Measurements from ENCODE around the gene PCP2.

PCP2 gene

GRCh38 chr19:7636317-7636690, 2.8 kb upstream of the PCP2 start:
- no peaks in the 10 kb centered on the region for H3K27me3 Mint-ChIP-seq
- H3K27ac Mint-ChIP-seq = peak overlapping the region; percentile 97
- peak overlapping the region; percentile 91 for H3K4me3 Mint-ChIP-seq
- H3K36me3 Mint-ChIP-seq = peaks cover 33% of the 10 kb centered on the region
- ATAC-seq = no peak
- H3K9me3 Mint-ChIP-seq = peaks cover 4% of the 10 kb centered on the region
- H3K4me1 Mint-ChIP-seq = peaks cover 59% of the 10 kb centered on the region

- H3K27me3 Mint-ChIP-seq = no peaks in the 10 kb centered on the region
- ATAC-seq = no peak
- H3K36me3 Mint-ChIP-seq = peaks cover 33% of the 10 kb centered on the region
- peaks cover 4% of the 10 kb centered on the region for H3K9me3 Mint-ChIP-seq
- H3K4me3 Mint-ChIP-seq = peak overlapping the region; percentile 91
- H3K27ac Mint-ChIP-seq = peak overlapping the region; percentile 97
- H3K4me1 Mint-ChIP-seq = peaks cover 65% of the 10 kb centered on the region
Observed at GRCh38 chr19:7635670-7636069, 2.2 kb upstream of the PCP2 start.

DNA sequence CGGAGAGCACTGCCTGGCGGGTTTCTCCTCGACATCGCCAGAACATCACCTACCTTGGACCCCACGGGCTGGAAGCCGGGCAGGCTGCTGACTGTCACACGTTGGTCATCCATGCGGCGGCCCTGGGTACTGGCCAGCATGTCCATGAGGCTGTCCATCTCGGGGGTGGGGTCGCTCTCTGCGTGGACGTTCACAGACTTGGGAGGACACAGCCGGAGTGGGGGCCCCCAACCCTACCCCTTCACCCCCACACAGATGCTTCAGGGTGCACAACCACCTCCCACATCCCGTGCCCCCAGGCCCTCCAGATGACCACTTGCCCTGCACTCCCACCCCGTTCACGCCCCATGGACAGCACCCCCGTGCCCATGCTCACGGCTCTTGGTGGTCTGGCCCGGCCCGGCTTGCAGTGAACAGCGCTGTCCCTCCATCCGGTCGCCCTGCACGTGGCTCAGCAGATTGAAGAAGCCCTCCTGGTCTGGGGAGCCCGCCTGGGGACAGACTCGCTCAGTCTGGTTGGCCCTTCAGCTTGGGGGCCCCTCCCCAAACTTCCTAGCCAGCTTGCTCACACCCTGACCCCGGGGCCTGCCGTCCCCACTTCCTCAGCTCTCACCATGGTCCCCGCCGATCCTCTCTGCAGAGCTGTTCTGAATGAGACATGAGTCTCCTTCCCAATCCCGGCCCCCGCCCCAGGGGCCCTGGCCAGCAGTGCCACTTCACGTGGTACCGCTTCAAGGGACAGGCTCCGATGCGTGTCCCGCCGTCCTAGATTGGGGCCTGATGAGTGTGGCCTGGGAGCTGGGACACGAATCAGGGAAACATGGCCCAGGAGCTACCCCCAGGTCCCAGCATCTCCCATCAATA, 947 bp downstream of the PCP2 start:
- Mint-ChIP-seq H3K36me3 (peaks cover 26% of the 10 kb centered on the region), H3K9me3 (no peaks in the 10 kb centered on the region), H3K27ac (no peak overlapping the region), H3K4me1 (peaks cover 67% of the 10 kb centered on the region), H3K27me3 (no peaks in the 10 kb centered on the region), H3K4me3 (no peak overlapping the region)
- no peak for ATAC-seq

GRCh38 chr19:7631577-7631976, 1.9 kb downstream of the PCP2 start:
- H3K4me1 Mint-ChIP-seq = peaks cover 69% of the 10 kb centered on the region
- no peak overlapping the region for H3K4me3 Mint-ChIP-seq
- peaks cover 32% of the 10 kb centered on the region for H3K36me3 Mint-ChIP-seq
- no peak for ATAC-seq
- H3K9me3 Mint-ChIP-seq = no peaks in the 10 kb centered on the region
- no peaks in the 10 kb centered on the region for H3K27me3 Mint-ChIP-seq
- no peak overlapping the region for H3K27ac Mint-ChIP-seq

GRCh38 chr19:7629347-7630054, 4.0 kb downstream of the PCP2 start, which contains the start of the genes PET100 and XAB2:
TSS of gene PET100 (plus strand) at chr19:7629793. CDS start at chr19:7629834, 41 bp downstream.
TSS of gene XAB2 (minus strand) at chr19:7629545. CDS start at chr19:7629527, 18 bp downstream.
- peaks cover 41% of the 10 kb centered on the region for H3K36me3 Mint-ChIP-seq
- H3K9me3 Mint-ChIP-seq = no peaks in the 10 kb centered on the region
- H3K4me1 Mint-ChIP-seq = peaks cover 56% of the 10 kb centered on the region
- H3K27me3 Mint-ChIP-seq = no peaks in the 10 kb centered on the region
- ATAC-seq = peak; percentile 98
- peak within 1 kb of the TSS; percentile 97 for H3K27ac Mint-ChIP-seq
- peak within 1 kb of the TSS; percentile 93 for H3K4me3 Mint-ChIP-seq

- Mint-ChIP-seq H3K36me3 (peaks cover 47% of the 10 kb centered on the region), H3K9me3 (no peaks in the 10 kb centered on the region), H3K27ac (peak overlapping the region; percentile 97), H3K27me3 (no peaks in the 10 kb centered on the region), H3K4me1 (peaks cover 52% of the 10 kb centered on the region), H3K4me3 (peak overlapping the region; percentile 93)
- ATAC-seq = no peak
Observed at GRCh38 chr19:7628589-7629311, 4.8 kb downstream of the PCP2 start.

DNA sequence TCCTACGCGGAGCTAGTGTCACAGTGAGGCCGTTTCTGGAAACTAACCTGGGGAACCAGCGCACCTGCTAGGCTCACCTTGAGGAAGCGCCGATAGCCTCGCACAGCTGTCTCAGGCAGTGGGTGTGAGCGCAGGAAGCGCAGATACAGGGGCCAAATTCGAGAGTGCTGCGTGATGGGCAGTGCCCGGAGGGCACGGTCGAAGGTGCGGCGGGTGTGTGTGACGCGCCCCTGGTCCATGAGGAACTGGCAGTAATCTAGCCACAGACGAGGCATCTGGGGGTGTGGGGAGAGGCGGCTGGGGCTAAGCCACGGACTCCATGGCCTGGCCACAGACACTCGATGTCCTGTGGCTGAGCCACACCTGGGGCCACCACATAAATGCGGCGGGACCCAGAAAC, 6.4 kb downstream of the PCP2 start:
- H3K27me3 Mint-ChIP-seq = no peaks in the 10 kb centered on the region
- no peak overlapping the region for H3K4me3 Mint-ChIP-seq
- H3K27ac Mint-ChIP-seq = no peak overlapping the region
- H3K36me3 Mint-ChIP-seq = peaks cover 48% of the 10 kb centered on the region
- ATAC-seq = no peak
- no peaks in the 10 kb centered on the region for H3K9me3 Mint-ChIP-seq
- peaks cover 52% of the 10 kb centered on the region for H3K4me1 Mint-ChIP-seq

- Mint-ChIP-seq H3K27me3 (no peaks in the 10 kb centered on the region), H3K36me3 (peaks cover 54% of the 10 kb centered on the region), H3K9me3 (no peaks in the 10 kb centered on the region), H3K4me1 (peaks cover 41% of the 10 kb centered on the region), H3K27ac (no peak overlapping the region), H3K4me3 (no peak overlapping the region)
- ATAC-seq = no peak
Observed at GRCh38 chr19:7625763-7626372, 7.7 kb downstream of the PCP2 start.

DNA sequence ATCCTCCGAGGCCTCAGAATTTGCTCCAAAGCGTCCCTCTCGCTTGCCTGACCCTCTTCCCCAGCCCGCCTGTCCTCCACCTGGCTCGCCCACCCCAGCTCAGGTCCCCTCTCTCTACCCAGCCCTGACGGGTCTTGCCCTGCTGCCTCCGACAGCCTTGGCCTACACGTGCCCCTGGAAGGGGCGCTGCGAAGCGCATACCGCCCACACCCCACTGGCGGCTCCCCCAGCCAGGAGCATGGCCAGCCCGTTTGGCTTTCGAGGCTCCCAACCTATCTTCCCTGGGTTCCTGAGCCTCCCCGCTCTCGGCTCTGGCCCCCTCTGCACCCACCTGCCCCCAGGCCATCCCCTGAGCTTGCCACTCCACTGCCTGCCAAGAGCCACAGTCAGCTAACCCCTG, 8.7 kb downstream of the PCP2 start:
- no peaks in the 10 kb centered on the region for H3K27me3 Mint-ChIP-seq
- H3K4me1 Mint-ChIP-seq = peaks cover 31% of the 10 kb centered on the region
- ATAC-seq = no peak
- no peaks in the 10 kb centered on the region for H3K9me3 Mint-ChIP-seq
- H3K4me3 Mint-ChIP-seq = no peak overlapping the region
- peaks cover 62% of the 10 kb centered on the region for H3K36me3 Mint-ChIP-seq
- H3K27ac Mint-ChIP-seq = no peak overlapping the region

DNA sequence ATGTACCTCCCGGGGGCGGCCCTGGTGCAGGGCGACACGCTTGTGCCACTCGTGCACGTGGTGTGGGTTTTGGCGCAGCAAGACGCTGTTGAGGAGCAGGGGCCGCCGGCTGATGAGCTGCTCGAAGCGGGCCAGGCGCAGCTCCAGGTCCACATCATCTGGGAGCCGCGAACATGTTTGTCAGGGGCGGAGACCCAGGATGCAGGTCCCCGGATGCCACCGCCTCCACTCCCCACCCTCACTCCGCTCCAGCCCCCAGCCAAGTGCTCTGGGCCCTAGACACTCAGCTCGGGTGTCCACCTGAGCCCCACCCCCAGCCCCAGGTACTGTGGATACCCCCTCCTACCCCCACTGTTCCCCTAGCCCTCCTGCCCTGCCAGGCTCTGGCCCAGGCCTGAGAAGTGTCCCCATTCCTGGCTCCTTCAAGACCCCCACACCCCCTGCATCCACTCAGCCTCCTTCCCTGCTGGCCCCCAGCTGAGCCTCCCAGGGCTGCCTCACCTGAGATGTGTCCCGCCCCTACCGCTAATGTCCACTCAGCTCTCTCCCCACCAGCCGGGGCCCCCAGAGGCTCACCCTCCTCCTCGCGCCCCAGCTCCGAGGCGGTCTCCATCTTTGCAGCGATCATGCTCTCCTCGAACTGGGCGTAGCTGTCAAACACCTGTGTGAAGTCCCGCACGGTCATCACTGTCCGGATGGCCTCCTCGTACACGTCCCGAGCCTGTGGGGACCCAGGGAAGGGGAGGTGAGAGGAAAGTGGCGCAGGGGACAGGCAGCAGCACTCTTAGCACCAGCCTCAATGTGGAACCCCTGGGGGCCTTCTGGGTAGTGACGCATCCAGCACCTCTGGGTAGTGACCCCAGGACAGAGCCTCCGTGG, 9.6 kb downstream of the PCP2 start:
- Mint-ChIP-seq H3K27me3 (no peaks in the 10 kb centered on the region), H3K27ac (no peak overlapping the region), H3K9me3 (no peaks in the 10 kb centered on the region), H3K4me3 (no peak overlapping the region), H3K36me3 (peaks cover 61% of the 10 kb centered on the region), H3K4me1 (peaks cover 22% of the 10 kb centered on the region)
- no peak for ATAC-seq

DNA sequence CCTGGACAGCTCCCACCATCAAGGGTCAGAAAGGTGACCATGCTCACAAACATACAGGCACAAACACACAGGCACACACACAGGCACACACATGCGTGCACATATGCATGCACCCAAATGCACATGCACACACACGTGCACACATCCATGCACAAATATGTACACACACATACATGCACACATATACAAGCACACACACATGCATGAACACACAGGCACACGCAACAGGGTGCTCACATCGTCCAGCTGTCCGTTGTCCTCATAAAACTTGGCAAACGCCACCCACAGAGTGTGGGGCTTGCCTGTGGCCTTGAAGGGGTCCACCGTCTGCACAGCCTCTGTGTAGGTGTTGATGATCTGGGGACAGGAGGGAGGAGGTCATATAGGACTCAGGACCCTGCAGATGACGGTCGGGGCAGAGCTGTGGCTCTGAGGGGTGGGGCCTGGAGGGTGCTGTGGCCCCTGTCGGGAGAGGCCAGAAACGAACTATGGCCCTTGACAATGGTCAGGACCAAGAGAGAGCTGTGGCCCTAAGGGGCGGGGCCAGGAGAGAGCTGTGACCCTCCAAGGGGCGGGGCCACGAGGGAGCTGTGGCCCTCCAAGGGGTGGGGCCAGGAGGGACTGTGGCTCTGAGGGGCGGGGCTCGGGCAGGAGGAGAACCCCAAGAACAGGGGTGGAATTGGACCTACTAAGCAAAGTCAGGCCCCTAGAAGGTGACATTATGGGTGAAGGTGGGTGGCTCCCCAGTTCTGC, 10.4 kb downstream of the PCP2 start:
- Mint-ChIP-seq H3K36me3 (peaks cover 69% of the 10 kb centered on the region), H3K4me1 (peaks cover 14% of the 10 kb centered on the region)

GRCh38 chr19:7620442-7621412, 12.8 kb downstream of the PCP2 start:
- ATAC-seq = no peak
- no peaks in the 10 kb centered on the region for H3K27me3 Mint-ChIP-seq
- H3K4me1 Mint-ChIP-seq = no peaks in the 10 kb centered on the region
- H3K4me3 Mint-ChIP-seq = no peak overlapping the region
- no peak overlapping the region for H3K27ac Mint-ChIP-seq
- no peaks in the 10 kb centered on the region for H3K9me3 Mint-ChIP-seq
- H3K36me3 Mint-ChIP-seq = peaks cover 82% of the 10 kb centered on the region

More for the DNA sequence above, 10.4 kb downstream of the PCP2 start:
- H3K27ac Mint-ChIP-seq = no peak overlapping the region
- H3K4me3 Mint-ChIP-seq = no peak overlapping the region
- no peaks in the 10 kb centered on the region for H3K9me3 Mint-ChIP-seq
- no peaks in the 10 kb centered on the region for H3K27me3 Mint-ChIP-seq
- no peak for ATAC-seq

Data from stimulated activated memory B cell treated with anti-CD40 and anti-IgM and Interleukin-4, amounts not matched to agents 10 μg/mL and 1 μg/mL and 100 μg/mL, for 72 hours (primary cell).